ENCODE measurements around the gene H3-3A.

- TF ChIP-seq EP300 (IDR thresholded peaks at IDR 0.05; ENCODE audit: low read depth) (no peak), CTCF (IDR thresholded peaks at IDR 0.05) (no peak), POLR2AphosphoS5 (IDR thresholded peaks at IDR 0.05) (no peak), POLR2A (IDR thresholded peaks at IDR 0.05) (no peak)
Observed at GRCh38 chr1:226027538-226028217, 34.8 kb upstream of the H3-3A start.

Data from transverse colon (tissue), 4 donors.